Middle frontal gyrus (tissue), 1 donor: ENCODE measurements around the gene TEDC2.
"Not testable (repeated sequence)": the region's sequence is repeated elsewhere in the genome, so short reads cannot be mapped to it uniquely, and the experiment has no call there.

Source experiments
- DNase-seq: peaks from one replicate; pipeline ENCODE4 v3.0.0-alpha.2; 2015; ENCODE audit warnings: low spot score; ENCODE audit errors: extremely low spot score

Gene TEDC2

DNA sequence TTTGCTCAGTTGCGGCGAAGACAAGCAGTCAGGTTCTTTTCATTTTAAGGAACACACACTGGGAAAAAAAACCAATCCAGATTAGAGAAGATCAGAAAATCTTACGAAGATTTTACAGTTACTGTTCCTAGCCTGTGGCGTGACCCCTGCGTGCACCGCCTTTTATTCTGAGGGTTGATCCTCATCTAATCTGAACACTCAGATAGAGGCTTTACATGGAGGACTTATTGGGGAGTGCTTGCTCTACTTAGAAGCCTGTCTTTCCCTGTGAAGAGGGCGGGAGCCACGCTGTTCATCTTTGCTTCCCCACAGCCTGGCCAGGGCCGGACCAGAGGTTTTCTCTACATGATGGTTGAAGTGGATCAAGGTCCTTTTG lies 16.4 kb downstream of the TEDC2 start:
- DNase-seq: no peak

GRCh38 chr16:2476741-2477140 lies 16.8 kb downstream of the TEDC2 start:
- no peak for DNase-seq

- DNase-seq: no peak
Observed at GRCh38 chr16:2477327-2477726, 17.4 kb downstream of the TEDC2 start.

DNA sequence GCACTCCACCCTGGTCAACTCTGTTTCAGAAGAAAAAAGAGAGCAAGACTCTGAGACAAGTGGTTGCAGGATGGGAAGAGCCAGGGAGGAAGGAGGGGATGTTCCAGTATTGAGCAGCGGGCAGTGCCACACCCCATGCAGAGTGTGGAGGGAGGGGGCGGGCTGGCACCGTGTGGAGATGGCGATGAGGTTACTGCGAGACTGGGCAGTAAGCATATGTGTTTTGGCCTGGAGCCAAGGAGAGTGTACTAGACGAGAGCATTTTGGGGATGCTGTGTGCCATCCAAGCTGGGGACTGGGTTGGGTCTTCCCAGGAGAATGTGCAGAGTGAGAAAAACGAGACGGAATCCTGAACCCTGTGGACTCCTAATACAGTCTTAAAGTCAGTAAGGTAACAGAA lies 18.4 kb downstream of the TEDC2 start:
- no peak for DNase-seq

- DNase-seq: not testable (repeated sequence)
Observed at GRCh38 chr16:2479996-2480395, 20.1 kb downstream of the TEDC2 start.

DNA sequence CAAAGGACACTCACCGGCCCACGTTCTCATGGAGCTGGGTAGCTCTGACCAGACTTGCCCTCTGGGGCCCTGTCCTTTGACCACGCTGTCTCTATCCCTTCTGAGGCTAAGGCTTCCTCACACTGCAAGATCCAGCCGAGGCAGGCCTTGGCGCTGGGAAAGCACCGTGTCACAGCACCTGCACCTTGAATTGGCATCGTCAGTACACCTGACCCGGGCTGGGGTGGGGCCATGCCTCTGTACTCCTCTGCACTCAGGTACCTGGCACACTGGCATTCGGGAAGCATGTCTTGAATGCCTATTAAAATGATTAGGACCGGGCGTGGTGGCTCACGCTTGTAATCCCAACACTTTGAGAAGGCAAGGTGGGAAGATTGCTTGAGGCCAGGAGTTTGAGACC lies 21.0 kb downstream of the TEDC2 start:
- no peak for DNase-seq

- DNase-seq: no peak
Observed at GRCh38 chr16:2481676-2482075, 21.8 kb downstream of the TEDC2 start.

- no peak for DNase-seq
Observed at GRCh38 chr16:2482249-2482648, 22.3 kb downstream of the TEDC2 start.

- peak; percentile 39 for DNase-seq
Observed at GRCh38 chr16:2482708-2483534, 23.0 kb downstream of the TEDC2 start.

DNA sequence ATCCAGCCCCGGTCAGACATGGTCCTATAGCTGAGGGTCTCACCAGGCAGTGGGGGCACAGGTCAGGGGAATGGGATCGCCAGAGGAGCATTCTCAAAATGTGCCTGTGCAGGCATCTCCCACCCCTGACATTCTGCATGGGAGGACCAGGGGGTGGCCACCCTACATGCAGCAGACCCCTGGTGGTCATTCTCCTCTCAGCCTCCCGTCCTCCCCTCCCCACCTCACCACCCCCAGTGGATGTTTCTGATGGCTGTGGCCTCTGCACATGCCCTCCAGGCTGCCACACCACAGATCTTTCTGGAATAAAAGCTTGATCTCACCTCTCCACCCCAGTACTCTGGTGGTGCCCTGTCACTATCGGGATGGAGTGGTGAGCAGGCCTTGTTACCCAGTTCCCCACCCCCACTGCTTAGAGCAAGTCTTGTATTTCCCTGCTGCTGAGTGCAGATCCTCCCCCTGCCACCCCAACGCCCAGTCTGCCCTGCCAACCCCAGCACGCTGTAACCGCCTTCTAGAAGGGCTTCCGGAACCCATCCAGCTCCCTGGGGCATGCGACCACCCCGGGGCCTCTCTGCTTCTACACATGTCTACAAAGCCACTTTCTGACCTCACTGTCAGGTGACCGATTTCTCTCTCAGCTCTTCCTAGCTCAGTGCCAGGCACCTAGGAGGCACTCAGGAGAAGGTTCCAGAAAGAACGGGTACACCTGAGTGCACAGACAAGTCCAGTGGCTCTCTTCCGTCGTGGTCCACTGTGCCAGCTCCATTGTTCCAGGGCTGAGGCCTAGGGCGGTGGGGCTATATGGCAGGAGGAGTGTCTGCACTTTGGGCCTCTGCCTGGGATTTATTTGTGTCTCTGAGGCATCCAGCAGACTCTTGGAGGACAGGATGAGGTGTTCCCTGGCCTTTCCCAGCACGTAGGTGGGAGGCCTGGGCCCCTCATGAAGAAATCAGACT lies 24.3 kb downstream of the TEDC2 start:
- DNase-seq: no peak

GRCh38 chr16:2484898-2485508 lies 25.1 kb downstream of the TEDC2 start:
- DNase-seq: no peak

DNA sequence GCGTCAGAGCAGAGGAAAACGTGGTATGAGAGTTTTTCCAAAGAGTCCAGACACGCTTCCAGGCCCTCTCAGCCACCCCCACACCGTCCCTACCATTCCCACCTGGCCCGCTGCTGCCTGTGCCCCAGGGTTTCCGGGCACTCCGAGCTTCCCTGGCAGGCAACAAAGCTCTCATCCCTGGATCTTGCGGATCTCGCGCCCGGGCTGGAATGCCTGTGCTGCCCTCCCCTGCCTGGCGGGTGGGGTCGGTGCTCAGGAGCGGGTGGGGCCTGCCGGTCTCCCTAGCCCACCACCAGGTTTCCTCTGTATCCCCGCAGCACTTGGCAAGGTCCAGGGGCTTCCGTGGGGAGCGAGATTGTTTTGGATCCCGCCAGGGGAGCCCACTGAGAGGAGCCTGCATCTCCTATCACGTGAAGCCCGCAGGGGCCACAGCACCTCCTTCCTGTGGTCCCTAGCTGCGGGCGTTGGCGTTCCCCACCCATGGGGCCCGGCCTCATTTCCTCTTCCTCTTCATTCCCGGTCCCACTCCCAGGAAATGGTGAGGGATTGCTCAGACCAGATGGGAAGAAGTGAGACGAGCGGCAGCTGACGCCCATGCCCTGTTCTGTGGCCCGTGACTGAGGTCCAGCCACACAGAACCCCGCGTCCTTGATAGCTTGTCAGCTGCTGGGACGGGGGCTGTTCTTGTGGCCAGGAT lies 26.1 kb downstream of the TEDC2 start:
- no peak for DNase-seq

DNA sequence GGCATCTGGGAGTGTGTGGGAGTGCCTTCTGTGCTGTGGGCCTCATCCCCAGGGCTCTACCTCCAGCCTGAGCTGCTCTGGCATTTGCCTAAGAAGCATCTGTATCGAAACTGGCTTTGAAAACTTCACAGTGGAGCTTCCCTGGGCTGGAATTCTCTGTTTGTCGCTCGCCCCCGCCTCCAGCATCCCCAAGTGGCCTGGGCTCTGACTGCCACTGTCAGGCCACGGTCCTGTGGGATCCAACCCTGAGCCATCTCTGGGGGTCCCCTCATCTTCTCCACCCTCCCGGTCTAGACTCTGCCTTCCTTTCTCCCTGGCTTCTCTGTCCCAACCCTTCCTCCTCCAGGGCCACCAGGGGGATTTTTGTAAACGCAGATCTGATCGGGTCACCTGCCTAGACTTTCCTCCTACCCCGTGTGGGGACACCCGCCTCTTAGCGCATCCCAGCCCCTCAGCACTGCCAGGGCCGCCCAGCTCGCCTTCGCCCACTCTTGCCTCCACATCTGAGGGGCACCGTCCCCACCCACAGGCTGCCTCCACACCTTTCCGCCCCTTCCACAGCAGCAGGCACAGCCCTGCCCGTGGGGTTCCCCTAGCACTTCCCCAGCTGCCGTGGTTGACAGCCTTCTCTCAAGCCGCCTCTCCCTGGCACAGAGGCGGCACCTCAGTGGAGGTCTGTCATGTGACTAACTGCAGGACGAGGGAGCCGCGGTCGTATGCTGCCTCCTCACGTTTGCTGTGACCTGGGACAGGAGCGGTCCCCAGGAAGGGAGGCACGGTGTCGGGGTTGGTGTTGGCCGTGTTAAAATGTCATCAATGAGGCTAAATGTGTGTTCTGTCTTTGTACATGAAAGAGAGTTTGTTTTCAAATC lies 27.0 kb downstream of the TEDC2 start:
- DNase-seq: no peak

- no peak for DNase-seq
Observed at GRCh38 chr16:2487517-2487842, 27.6 kb downstream of the TEDC2 start.

DNA sequence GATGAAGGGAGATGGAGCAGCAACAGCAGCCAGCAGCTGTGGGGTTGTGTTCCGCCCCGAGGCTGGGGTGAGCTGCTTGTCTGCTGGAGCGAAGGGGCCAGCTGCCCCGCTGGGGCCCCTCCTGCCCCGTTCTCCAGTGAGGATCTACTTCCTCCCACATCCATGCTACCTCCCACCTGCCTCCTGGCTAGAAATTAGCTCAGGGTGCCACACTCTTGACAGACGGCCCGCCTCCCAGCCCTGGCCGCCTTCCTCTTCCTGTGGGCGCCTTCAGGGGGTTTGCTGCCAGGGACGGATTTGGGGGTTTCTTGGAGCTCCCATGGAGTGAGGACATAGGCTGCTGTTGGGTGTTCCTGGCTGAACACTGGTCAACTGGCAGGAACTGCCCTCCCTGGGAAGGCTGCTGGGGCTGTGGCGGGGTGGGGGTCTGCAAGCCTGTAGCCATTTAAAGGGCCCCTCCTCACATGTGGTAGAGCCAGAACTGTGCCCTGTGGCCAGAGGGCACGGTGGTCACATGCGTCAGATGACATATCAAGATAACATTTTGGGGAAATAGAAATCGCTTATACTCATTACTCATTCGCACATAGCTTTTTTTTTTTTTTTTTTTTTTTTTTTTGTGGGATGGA lies 28.1 kb downstream of the TEDC2 start:
- no peak for DNase-seq

DNA sequence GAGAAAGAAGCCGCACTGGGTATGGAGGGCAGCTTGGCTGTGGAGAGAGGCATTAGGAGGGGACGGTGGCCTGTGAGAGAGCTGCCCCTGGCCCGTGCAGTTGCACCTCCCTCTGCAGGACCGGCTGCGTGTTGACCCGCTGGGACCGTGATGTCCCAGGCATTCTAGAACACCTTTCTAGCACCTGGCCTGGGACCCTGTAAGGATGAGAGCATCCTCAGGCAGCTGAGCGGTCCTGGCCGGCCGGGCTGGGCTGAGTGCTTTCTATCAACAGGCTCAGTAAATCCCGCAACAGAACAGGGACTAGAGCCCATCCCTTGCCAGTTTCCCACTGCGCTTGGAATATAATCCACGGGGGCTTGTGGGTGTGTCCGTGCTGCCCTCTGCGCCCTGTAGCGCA lies 29.7 kb downstream of the TEDC2 start:
- no peak for DNase-seq

GRCh38 chr16:2490190-2491105 lies 30.5 kb downstream of the TEDC2 start:
- DNase-seq: no peak

GRCh38 chr16:2492292-2492691 lies 32.4 kb downstream of the TEDC2 start:
- DNase-seq: no peak

DNA sequence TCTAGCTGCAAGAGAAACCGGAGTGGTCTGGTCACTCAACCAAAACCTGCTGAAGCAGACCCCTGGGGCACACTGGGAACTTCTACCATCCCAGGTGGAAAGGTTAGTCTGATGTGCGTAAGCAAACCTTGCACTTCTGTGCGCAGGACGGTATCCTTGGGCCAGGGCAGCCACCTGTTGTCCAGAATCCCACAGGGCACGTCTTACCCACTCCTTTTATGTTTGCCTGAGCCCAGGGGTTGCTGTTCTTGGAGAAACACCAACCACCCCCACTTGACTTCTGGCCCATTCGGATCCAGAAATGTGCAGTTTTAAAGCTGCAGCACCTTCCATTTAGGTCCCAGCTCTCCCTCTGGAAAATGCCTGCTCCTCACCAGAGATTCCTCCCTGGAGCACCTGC lies 33.7 kb downstream of the TEDC2 start:
- DNase-seq: no peak
